Gastrocnemius medialis (tissue), 4 donors: ENCODE data around the gene TECTA. TPM values are rescaled to one million over a fixed set of nuclear protein-coding genes. Genes with fewer than 3 reads are reported as not detected.

Source experiments
- ATAC-seq, 2 donors: fragments of 150-250 bp; one replicate each; pipeline ENCODE4 v1.9.1; 2016
- DNase-seq, 2 donors: peaks; one replicate each; pipeline ENCODE4 v3.0.0-alpha.2; 2019
- H3K27ac ChIP-seq, 4 donors: fragments of 200-600 bp; sonication (generic); 1 replicate in 1 of 4; 2 replicates in 3 of 4; pipeline ENCODE4 v1.5.1; 2016 to 2018; ENCODE audit warnings: mild to moderate bottlenecking in 2 of 4, moderate library complexity in 1 of 4
- H3K27me3 ChIP-seq, 3 donors: fragments of 200-600 bp; sonication (generic) in 2 of 3; 1 replicate in 1 of 3; 2 replicates in 2 of 3; pipeline versions ENCODE4 v1.5.1 to v1.6.0; 2016 to 2019; ENCODE audit warnings: mild to moderate bottlenecking in 1 of 3, moderate library complexity in 1 of 3
- H3K36me3 ChIP-seq, 2 donors: fragments of 200-600 bp; sonication (generic) in 1 of 2; one replicate each; pipeline ENCODE4 v1.5.1; 2017 to 2018
- H3K4me1 ChIP-seq, 2 donors: fragments of 200-600 bp; sonication (generic) in 1 of 2; one replicate each; pipeline ENCODE4 v1.5.1; 2016 to 2017; ENCODE audit warnings: mild to moderate bottlenecking in 2 of 2
- H3K4me3 ChIP-seq, 4 donors: fragments of 200-600 bp; sonication (generic) in 3 of 4; 1 replicate in 1 of 4; 2 replicates in 3 of 4; pipeline ENCODE4 v1.5.1; 2016 to 2019; ENCODE audit warnings: mild to moderate bottlenecking in 2 of 4
- H3K9me3 ChIP-seq, 3 donors: fragments of 200-600 bp; sonication (generic) in 2 of 3; 1 replicate in 1 of 3; 2 replicates in 2 of 3; pipeline ENCODE4 v1.5.1; 2016 to 2019
- POLR2A ChIP-seq, 2 donors: fragments of 450-650 bp; IDR thresholded peaks; one replicate each; pipeline ENCODE4 v1.6.1; 2017; ENCODE audit warnings: antibody characterized with exemption in 2 of 2, mild to moderate bottlenecking in 2 of 2, moderate library complexity in 2 of 2
- in situ Hi-C, 4 donors: fragments of 200-750 bp; cut with MboI; loops; one replicate each; pipeline versions ENCODE4 v1.15.0 to v1.8.0; 2017; ENCODE audit warnings: low sequenced_read_pairs in 4 of 4
- intact Hi-C: fragments of 100-400 bp; cut with DNase I; formaldehyde crosslinking; loops from one replicate; pipeline ENCODE4 v1.15.1; 2023; ENCODE audit warnings: low total_unique reads
- total RNA-seq, 4 donors: library from RNA; depleted of rRNA; stranded (reverse); fragments of >200 nt; gene quantifications; one replicate each; pipeline versions ENCODE4 v1.1.0 to v1.2.3, GENCODE V29; 2016
- TF ChIP-seq, protein P1 (sequence below), 5 experiments: fragments of 450-650 bp in 3 of 5; fragments of 200-600 bp in 2 of 5; sonication (generic) in 2 of 5; IDR thresholded peaks in 4 of 5; conservative IDR thresholded peaks in 1 of 5; 1 replicate in 4 of 5; 2 replicates in 1 of 5; pipeline ENCODE4 v1.5.1; 2016 to 2019; ENCODE audit warnings: antibody characterized with exemption in 5 of 5, mild to moderate bottlenecking in 3 of 5, moderate library complexity in 3 of 5

Gene TECTA
- total RNA-seq, 4 donors from 2014 or later = 0.17 to 1.6 (median 0.45) TPM

GRCh38 chr11:121144723-121145122 lies 43.7 kb downstream of the TECTA start:
- no peaks in the 10 kb centered on the region for H3K4me1 ChIP-seq
- no peaks in the 10 kb centered on the region for H3K36me3 ChIP-seq
- H3K4me3 ChIP-seq = no peak overlapping the region
- no peak for TF ChIP-seq POLR2A (IDR thresholded peaks at IDR 0.05)
- TF ChIP-seq, protein P1, sequence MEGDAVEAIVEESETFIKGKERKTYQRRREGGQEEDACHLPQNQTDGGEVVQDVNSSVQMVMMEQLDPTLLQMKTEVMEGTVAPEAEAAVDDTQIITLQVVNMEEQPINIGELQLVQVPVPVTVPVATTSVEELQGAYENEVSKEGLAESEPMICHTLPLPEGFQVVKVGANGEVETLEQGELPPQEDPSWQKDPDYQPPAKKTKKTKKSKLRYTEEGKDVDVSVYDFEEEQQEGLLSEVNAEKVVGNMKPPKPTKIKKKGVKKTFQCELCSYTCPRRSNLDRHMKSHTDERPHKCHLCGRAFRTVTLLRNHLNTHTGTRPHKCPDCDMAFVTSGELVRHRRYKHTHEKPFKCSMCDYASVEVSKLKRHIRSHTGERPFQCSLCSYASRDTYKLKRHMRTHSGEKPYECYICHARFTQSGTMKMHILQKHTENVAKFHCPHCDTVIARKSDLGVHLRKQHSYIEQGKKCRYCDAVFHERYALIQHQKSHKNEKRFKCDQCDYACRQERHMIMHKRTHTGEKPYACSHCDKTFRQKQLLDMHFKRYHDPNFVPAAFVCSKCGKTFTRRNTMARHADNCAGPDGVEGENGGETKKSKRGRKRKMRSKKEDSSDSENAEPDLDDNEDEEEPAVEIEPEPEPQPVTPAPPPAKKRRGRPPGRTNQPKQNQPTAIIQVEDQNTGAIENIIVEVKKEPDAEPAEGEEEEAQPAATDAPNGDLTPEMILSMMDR (IDR thresholded peaks at IDR 0.05 in 4 of 5, conservative IDR thresholded peaks at IDR 0.05 in 1 of 5) = no peak
- no peak for ATAC-seq
- no peak for DNase-seq
- no peaks in the 10 kb centered on the region for H3K9me3 ChIP-seq
- intact Hi-C loops (no loop called here), in situ Hi-C loops (no loop called here)
- H3K27me3 ChIP-seq = no peaks in the 10 kb centered on the region
- no peak overlapping the region for H3K27ac ChIP-seq

DNA sequence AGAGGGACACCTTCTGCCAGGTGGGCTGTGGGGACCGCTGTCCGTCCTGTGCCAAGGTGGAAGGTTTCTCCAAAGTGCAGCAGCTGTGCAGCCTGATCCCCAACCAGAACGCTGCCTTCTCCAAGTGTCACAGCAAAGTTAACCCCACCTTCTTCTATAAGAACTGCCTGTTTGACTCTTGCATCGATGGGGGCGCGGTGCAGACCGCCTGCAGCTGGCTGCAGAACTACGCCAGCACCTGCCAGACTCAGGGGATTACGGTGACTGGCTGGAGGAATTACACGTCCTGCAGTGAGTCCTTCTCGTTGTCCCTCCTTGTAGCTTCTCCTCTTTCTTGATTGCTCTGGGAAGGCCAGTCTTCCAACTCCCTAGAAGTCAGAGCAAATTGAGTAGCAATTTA lies 44.8 kb downstream of the TECTA start:
- Histone ChIP-seq H3K36me3 (no peaks in the 10 kb centered on the region), H3K4me3 (no peak overlapping the region), H3K27ac (no peak overlapping the region), H3K9me3 (no peaks in the 10 kb centered on the region), H3K27me3 (no peaks in the 10 kb centered on the region), H3K4me1 (no peaks in the 10 kb centered on the region)
- no peak for TF ChIP-seq POLR2A (IDR thresholded peaks at IDR 0.05)
- TF ChIP-seq, protein P1 (IDR thresholded peaks at IDR 0.05 in 4 of 5, conservative IDR thresholded peaks at IDR 0.05 in 1 of 5) = no peak
- intact Hi-C loops (no loop called here), in situ Hi-C loops (no loop called here)
- ATAC-seq = no peak
- no peak for DNase-seq

- Histone ChIP-seq H3K27me3 (no peaks in the 10 kb centered on the region), H3K36me3 (no peaks in the 10 kb centered on the region), H3K4me1 (no peaks in the 10 kb centered on the region), H3K4me3 (no peak overlapping the region), H3K27ac (no peak overlapping the region), H3K9me3 (no peaks in the 10 kb centered on the region)
- DNase-seq (no peak), ATAC-seq (no peak)
- intact Hi-C loops (no loop called here), in situ Hi-C loops (no loop called here)
- no peak for TF ChIP-seq POLR2A (IDR thresholded peaks at IDR 0.05)
- TF ChIP-seq, protein P1 (IDR thresholded peaks at IDR 0.05 in 4 of 5, conservative IDR thresholded peaks at IDR 0.05 in 1 of 5) = no peak
Measured at GRCh38 chr11:121149116-121149515, 48.1 kb downstream of the TECTA start.

DNA sequence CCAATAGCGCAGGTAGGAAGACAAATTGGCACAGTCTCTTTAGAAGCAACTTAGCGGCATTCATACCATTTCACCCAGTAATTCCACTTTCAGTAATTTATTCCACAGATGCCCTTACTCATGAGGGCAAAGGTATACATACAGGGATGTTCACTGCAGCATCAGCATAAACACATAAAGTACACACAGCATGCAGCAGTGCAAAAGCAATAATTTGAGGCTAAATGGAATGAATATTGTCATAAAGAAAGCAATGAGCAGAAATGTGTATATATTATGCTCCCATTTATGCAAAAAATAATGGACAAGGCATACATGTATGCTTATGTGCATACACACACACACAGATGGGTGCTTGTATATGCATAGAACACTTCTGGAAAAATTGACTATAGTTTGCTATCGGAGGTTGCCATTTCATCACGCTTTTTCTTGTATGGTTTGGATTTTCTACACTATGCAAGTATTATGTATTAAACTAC lies 50.2 kb downstream of the TECTA start:
- intact Hi-C loops = no loop called here
- Histone ChIP-seq H3K4me3 (no peak overlapping the region), H3K36me3 (no peaks in the 10 kb centered on the region), H3K4me1 (no peaks in the 10 kb centered on the region), H3K27ac (no peak overlapping the region), H3K9me3 (no peaks in the 10 kb centered on the region), H3K27me3 (no peaks in the 10 kb centered on the region)
- in situ Hi-C loops = no loop called here
- ATAC-seq (no peak), DNase-seq (no peak)
- TF ChIP-seq, protein P1 (IDR thresholded peaks at IDR 0.05 in 4 of 5, conservative IDR thresholded peaks at IDR 0.05 in 1 of 5) = no peak
- no peak for TF ChIP-seq POLR2A (IDR thresholded peaks at IDR 0.05)

DNA sequence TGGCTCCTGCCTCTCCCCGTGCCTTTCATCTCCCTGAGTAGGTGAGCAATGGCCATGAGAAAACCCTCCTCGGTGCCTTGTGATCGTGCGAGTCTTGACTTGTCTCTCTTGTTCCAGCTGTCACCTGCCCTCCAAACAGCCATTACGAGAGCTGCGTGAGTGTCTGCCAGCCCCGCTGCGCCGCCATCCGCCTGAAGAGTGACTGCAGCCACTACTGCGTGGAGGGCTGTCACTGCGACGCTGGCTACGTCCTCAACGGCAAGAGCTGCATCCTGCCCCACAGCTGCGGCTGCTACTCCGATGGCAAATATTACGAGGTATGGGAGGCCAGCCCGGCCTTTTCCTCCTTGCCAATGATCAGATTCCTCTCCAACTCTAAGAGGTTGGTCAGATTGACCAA lies 51.7 kb downstream of the TECTA start:
- no peaks in the 10 kb centered on the region for H3K4me1 ChIP-seq
- DNase-seq = no peak
- no peak overlapping the region for H3K27ac ChIP-seq
- no peaks in the 10 kb centered on the region for H3K9me3 ChIP-seq
- TF ChIP-seq POLR2A (IDR thresholded peaks at IDR 0.05) = no peak
- TF ChIP-seq, protein P1 (IDR thresholded peaks at IDR 0.05 in 4 of 5, conservative IDR thresholded peaks at IDR 0.05 in 1 of 5) = no peak
- ATAC-seq = no peak
- intact Hi-C loops (no loop called here), in situ Hi-C loops (no loop called here)
- H3K27me3 ChIP-seq = no peaks in the 10 kb centered on the region
- no peak overlapping the region for H3K4me3 ChIP-seq
- no peaks in the 10 kb centered on the region for H3K36me3 ChIP-seq
